Measurements from ENCODE around the gene COL15A1.

The COL15A1 gene

GRCh38 chr9:99069075-99069474 lies 125.4 kb downstream of the COL15A1 start:
- TF ChIP-seq CTCF (IDR thresholded peaks at IDR 0.05; ENCODE audit: low read depth, low read length): no peak
- no peak for DNase-seq (ENCODE audit: low read depth, low spot score)
- in situ Hi-C loops (cut with HindIII; ENCODE audit: low sequenced_read_pairs): no loop called here
- H3K4me3 ChIP-seq (ENCODE audit: low read depth, low read length): no peak overlapping the region

- TF ChIP-seq CTCF (IDR thresholded peaks at IDR 0.05; ENCODE audit: low read depth, low read length): no peak
- no peak for DNase-seq (ENCODE audit: low read depth, low spot score)
- no peak overlapping the region for H3K4me3 ChIP-seq (ENCODE audit: low read depth, low read length)
- in situ Hi-C loops (cut with HindIII; ENCODE audit: low sequenced_read_pairs): no loop called here
These were observed 125.8 kb downstream of the COL15A1 start for GRCh38 chr9:99069546-99069945.

GRCh38 chr9:99070681-99071080 lies 127.0 kb downstream of the COL15A1 start:
- TF ChIP-seq CTCF (IDR thresholded peaks at IDR 0.05; ENCODE audit: low read depth, low read length): no peak
- DNase-seq (ENCODE audit: low read depth, low spot score): no peak
- no peak overlapping the region for H3K4me3 ChIP-seq (ENCODE audit: low read depth, low read length)
- in situ Hi-C loops (cut with HindIII; ENCODE audit: low sequenced_read_pairs): no loop called here

- in situ Hi-C loops (cut with HindIII; ENCODE audit: low sequenced_read_pairs): no loop called here
- no peak for TF ChIP-seq CTCF (IDR thresholded peaks at IDR 0.05; ENCODE audit: low read depth, low read length)
- peak; percentile 33 for DNase-seq (ENCODE audit: low read depth, low spot score)
- H3K4me3 ChIP-seq (ENCODE audit: low read depth, low read length): no peak overlapping the region
These were observed 127.8 kb downstream of the COL15A1 start for GRCh38 chr9:99071313-99072039.

- in situ Hi-C loops (cut with HindIII; ENCODE audit: low sequenced_read_pairs): no loop called here
- DNase-seq (ENCODE audit: low read depth, low spot score): no peak
- no peak for TF ChIP-seq CTCF (IDR thresholded peaks at IDR 0.05; ENCODE audit: low read depth, low read length)
- no peak overlapping the region for H3K4me3 ChIP-seq (ENCODE audit: low read depth, low read length)
These were observed 128.3 kb downstream of the COL15A1 start for GRCh38 chr9:99072040-99072394.

GRCh38 chr9:99073347-99073746 lies 129.6 kb downstream of the COL15A1 start:
- peak; percentile 38 for DNase-seq (ENCODE audit: low read depth, low spot score)
- no peak for TF ChIP-seq CTCF (IDR thresholded peaks at IDR 0.05; ENCODE audit: low read depth, low read length)
- no peak overlapping the region for H3K4me3 ChIP-seq (ENCODE audit: low read depth, low read length)
- in situ Hi-C loops (cut with HindIII; ENCODE audit: low sequenced_read_pairs): no loop called here
